GM19324 (cell line): ENCODE measurements around the gene E2F6.

ENCODE experiments used
- ATAC-seq: cut with Tn5 transposase; IDR thresholded peaks from one replicate; pipeline ENCODE4 v1.9.1; 2021; ENCODE audit warnings: mild to moderate bottlenecking, moderate library complexity; ENCODE audit not compliant: unreplicated experiment, low FRiP score

The E2F6 gene

GRCh38 chr2:11465485-11466306 is at the start of gene E2F6:
Gene E2F6 (minus strand): TSS chr2:11466161. CDS start chr2:11465879, 282 bp downstream.
- peak; percentile 76 for ATAC-seq

GRCh38 chr2:11515490-11515981 is 49.6 kb upstream of the E2F6 start:
- no peak for ATAC-seq

GRCh38 chr2:11514904-11515303 is 48.9 kb upstream of the E2F6 start:
- ATAC-seq = no peak

GRCh38 chr2:11514081-11514730 is 48.2 kb upstream of the E2F6 start:
- no peak for ATAC-seq

GRCh38 chr2:11513319-11513718 is 47.4 kb upstream of the E2F6 start:
- no peak for ATAC-seq

- ATAC-seq = no peak
Measured at GRCh38 chr2:11512431-11512830, 46.5 kb upstream of the E2F6 start.

- no peak for ATAC-seq
Measured at GRCh38 chr2:11509657-11510360, 43.8 kb upstream of the E2F6 start.

- ATAC-seq = no peak
Measured at GRCh38 chr2:11508279-11508678, 42.3 kb upstream of the E2F6 start.

- no peak for ATAC-seq
Measured at GRCh38 chr2:11507517-11507916, 41.6 kb upstream of the E2F6 start.

GRCh38 chr2:11506611-11506969 is 40.6 kb upstream of the E2F6 start:
- no peak for ATAC-seq

- ATAC-seq = no peak
Measured at GRCh38 chr2:11505652-11506610, 40.0 kb upstream of the E2F6 start.

GRCh38 chr2:11503354-11503927 is 37.5 kb upstream of the E2F6 start:
- no peak for ATAC-seq

GRCh38 chr2:11502740-11503292 is 36.9 kb upstream of the E2F6 start:
- no peak for ATAC-seq

- peak; percentile 63 for ATAC-seq
Measured at GRCh38 chr2:11500702-11501303, 34.8 kb upstream of the E2F6 start.

- ATAC-seq = no peak
Measured at GRCh38 chr2:11499081-11499743, 33.3 kb upstream of the E2F6 start.

GRCh38 chr2:11498543-11499034 is 32.6 kb upstream of the E2F6 start:
- peak; percentile 91 for ATAC-seq

GRCh38 chr2:11495844-11496681 is 30.1 kb upstream of the E2F6 start:
- ATAC-seq = no peak
